Activated naive CD4-positive, alpha-beta T cell treated with anti-CD3 and anti-CD28 coated beads, Interleukin-2, amount 10 ng/mL, durations not matched to agents 7 days and 5 days (primary cell): ENCODE results near the gene A2M.

Experiments
- CTCF ChIA-PET: fragments of 350-600 bp; sonication (Branson Sonifier 250); formaldehyde crosslinking; loops from one replicate; lab custom pipeline; 2021; ENCODE audit warnings: antibody characterized with exemption; lab: Charles Lee
- DNase-seq: peaks from one replicate; pipeline ENCODE4 v3.0.0-alpha.2; 2020
- H3K27ac Mint-ChIP-seq: one replicate; pipeline ENCODE4 v1.8.0; 2021; ENCODE audit warnings: mild to moderate bottlenecking, moderate library complexity, mixed read lengths
- H3K27me3 Mint-ChIP-seq: one replicate; pipeline ENCODE4 v1.8.0; 2021; ENCODE audit warnings: mild to moderate bottlenecking, mixed read lengths
- H3K36me3 Mint-ChIP-seq: one replicate; pipeline ENCODE4 v1.8.0; 2021; ENCODE audit warnings: mixed read lengths
- H3K4me1 Mint-ChIP-seq: one replicate; pipeline ENCODE4 v1.8.0; 2021; ENCODE audit warnings: mixed read lengths
- H3K4me3 Mint-ChIP-seq: one replicate; pipeline ENCODE4 v1.8.0; 2021; ENCODE audit warnings: mild to moderate bottlenecking, moderate library complexity, mixed read lengths
- H3K9me3 Mint-ChIP-seq: one replicate; pipeline ENCODE4 v1.8.0; 2021; ENCODE audit warnings: mixed read lengths

The A2M gene

DNA sequence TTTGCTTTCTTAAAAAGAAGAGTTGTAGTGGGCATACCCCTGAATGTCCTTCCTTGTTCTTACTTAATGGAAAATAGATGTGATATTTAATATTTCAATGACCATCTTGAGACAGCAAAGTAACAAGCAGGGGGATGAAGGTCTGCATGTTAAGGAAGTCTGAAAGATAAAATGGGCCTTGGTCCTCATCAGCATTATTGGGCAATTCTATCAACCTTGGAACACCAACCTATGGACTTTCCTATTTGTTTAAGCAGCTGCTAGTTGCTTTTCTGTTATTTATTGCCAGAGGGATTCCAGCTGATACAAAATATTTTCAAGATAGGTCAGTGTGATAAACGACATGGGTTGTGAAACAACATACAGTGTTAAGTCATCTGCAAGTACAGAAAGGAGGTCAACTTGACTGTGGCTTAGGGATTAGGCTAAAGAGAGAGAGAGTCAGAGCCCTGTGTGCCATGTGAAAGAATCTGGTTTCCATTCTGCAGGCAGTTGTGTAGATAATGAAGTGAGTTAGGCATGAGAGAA, 16.4 kb upstream of the A2M start:
- Mint-ChIP-seq H3K9me3 (no peaks in the 10 kb centered on the region), H3K4me1 (no peaks in the 10 kb centered on the region), H3K27ac (no peak overlapping the region), H3K4me3 (no peak overlapping the region), H3K36me3 (no peaks in the 10 kb centered on the region), H3K27me3 (peaks cover 4% of the 10 kb centered on the region)
- CTCF ChIA-PET = no interaction called here
- DNase-seq = no peak

DNA sequence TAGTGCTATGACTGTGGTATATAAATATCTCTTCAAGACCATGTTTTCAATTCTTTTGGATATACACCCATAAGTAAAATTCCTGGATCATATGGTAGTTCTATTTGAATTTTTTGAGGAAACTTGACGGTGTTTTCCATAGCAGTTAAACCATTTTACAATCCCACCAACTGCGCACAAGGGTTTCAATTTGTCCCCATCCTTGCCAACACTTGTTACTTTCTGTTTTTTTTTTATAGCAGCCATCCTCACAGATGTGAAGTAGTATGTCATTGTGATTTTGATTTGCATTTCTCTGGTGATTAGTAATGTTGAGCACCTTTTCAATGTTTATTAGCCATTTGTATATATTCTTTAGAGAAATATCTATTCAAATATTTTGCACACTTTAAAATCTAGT, 14.5 kb upstream of the A2M start:
- CTCF ChIA-PET = no interaction called here
- no peak overlapping the region for H3K27ac Mint-ChIP-seq
- no peak overlapping the region for H3K4me3 Mint-ChIP-seq
- H3K4me1 Mint-ChIP-seq = no peaks in the 10 kb centered on the region
- H3K36me3 Mint-ChIP-seq = no peaks in the 10 kb centered on the region
- H3K27me3 Mint-ChIP-seq = peaks cover 4% of the 10 kb centered on the region
- no peak for DNase-seq
- H3K9me3 Mint-ChIP-seq = no peaks in the 10 kb centered on the region

DNA sequence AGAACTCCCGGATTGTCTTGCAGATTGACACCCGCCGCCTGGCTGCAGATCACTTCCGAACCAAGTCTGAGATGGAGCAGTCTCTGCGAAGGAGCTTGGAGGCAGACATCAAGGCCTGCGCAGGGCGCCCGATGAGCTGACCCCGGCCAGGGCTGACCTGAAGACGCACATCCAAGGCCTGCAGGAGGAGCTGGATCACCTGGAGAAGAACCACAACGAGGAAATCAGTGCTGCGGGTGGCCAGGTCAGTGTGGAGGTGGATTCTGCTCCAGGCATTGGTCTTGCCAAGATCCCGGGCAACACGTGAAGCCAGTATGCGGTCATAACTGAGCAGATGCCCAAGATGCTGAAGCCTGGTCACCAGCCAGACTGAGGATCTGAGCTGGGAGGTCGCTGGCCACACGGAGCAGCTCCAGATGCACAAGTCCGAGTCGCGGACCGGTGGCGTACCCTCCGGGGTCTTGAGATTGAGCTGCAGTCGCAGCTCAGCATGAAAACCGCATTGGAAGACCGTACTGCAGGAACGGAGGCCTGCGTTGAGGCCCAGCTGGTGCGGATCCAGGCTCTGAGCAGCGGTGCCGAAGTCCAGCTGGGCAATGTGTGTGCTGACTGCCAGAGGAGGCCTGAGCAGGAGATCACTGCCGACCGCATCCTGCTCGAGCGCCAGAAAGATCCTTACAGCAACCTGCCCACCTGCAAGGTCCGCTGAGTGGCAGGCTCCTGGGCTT, 12.4 kb upstream of the A2M start:
- Mint-ChIP-seq H3K27me3 (no peaks in the 10 kb centered on the region), H3K27ac (no peak overlapping the region), H3K36me3 (no peaks in the 10 kb centered on the region), H3K4me1 (no peaks in the 10 kb centered on the region), H3K9me3 (no peaks in the 10 kb centered on the region), H3K4me3 (no peak overlapping the region)
- no peak for DNase-seq
- CTCF ChIA-PET = no interaction called here

DNA sequence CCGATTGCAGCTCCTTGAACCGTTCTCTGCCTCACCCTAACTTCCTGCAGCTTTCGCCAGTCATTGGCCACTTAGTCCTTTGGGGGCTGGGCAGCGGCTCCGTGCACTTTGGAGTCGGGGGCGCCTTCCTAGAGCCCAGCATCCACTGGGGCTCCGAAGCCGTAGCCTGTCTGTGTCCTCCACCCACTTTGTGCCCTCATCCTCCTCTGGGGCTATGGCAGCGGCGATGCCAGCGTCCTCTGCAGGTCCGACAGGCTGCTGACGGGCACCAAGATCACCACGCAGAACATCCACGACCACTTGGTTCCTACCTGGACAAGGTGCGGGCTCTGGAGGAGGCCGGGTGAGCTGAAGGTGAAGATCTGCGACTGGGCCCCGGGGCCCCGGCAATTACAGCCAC, 11.8 kb upstream of the A2M start:
- Mint-ChIP-seq H3K4me3 (no peak overlapping the region), H3K36me3 (no peaks in the 10 kb centered on the region), H3K27ac (no peak overlapping the region), H3K9me3 (no peaks in the 10 kb centered on the region), H3K4me1 (no peaks in the 10 kb centered on the region), H3K27me3 (no peaks in the 10 kb centered on the region)
- CTCF ChIA-PET = no interaction called here
- DNase-seq = no peak

DNA sequence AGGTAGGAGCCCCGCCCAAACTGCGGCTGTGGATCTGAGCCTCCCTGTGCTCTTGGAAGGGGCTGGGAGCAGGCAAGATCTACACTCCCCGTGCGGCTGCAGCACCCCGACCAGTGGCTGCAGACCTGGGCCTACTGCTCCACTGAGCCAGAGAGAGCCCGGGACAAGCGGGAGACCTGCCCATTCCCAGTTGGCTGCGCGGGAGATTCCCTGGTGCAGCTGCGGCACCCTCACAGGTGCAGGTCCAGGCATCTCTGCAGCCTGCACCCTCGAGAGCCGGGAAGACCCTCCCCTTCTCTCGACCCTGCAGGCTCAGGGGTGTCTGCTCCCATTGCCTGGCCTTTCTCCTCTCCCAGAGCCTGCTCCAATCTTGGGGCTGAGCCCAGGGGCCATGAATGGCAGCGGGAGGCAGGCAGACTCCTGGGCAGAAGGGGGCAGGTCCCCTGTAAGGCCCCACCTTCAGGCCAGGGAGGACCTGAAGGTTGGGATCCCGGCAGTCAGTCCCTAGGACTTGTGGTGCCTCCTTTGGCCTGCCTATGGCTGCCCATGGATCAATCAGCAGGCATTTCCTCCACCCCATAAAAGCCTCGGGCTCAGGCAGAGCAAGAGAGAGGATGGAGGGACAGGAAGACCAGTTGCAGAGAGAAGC, 8.8 kb upstream of the A2M start:
- Mint-ChIP-seq H3K4me3 (no peak overlapping the region), H3K9me3 (no peaks in the 10 kb centered on the region), H3K27me3 (no peaks in the 10 kb centered on the region), H3K36me3 (no peaks in the 10 kb centered on the region), H3K4me1 (no peaks in the 10 kb centered on the region), H3K27ac (no peak overlapping the region)
- CTCF ChIA-PET = no interaction called here
- DNase-seq = no peak

DNA sequence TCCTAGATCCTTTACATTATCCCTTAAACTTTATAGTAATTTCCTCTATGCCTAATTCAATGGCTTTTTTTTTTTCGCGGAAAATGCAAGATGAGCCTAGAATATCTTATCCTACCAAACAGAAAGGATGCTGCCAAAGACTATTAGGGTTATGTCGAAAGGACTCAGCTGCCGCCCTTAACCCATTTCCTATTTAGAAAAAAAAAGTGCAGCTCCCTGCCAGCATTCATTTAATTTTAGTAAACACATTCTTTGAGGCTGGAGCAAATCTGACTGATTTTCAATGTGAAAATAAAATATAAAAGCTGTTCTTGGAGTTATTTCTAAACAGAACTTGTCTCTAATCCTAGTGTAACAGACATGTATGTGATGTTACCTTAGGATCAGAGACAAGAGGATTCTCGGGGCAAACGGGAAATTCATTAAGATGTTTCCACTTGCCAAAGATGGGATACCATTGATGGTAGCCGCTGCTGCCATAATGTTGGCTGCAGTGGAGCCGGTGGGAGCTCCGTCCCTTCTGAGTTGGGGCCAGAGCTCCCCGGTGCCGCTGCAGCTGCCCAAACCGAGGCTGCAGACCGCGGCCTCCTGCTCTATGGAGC, 8.2 kb upstream of the A2M start:
- no peak overlapping the region for H3K27ac Mint-ChIP-seq
- no peaks in the 10 kb centered on the region for H3K27me3 Mint-ChIP-seq
- no peaks in the 10 kb centered on the region for H3K4me1 Mint-ChIP-seq
- CTCF ChIA-PET = no interaction called here
- no peaks in the 10 kb centered on the region for H3K36me3 Mint-ChIP-seq
- DNase-seq = no peak
- no peaks in the 10 kb centered on the region for H3K9me3 Mint-ChIP-seq
- H3K4me3 Mint-ChIP-seq = no peak overlapping the region

DNA sequence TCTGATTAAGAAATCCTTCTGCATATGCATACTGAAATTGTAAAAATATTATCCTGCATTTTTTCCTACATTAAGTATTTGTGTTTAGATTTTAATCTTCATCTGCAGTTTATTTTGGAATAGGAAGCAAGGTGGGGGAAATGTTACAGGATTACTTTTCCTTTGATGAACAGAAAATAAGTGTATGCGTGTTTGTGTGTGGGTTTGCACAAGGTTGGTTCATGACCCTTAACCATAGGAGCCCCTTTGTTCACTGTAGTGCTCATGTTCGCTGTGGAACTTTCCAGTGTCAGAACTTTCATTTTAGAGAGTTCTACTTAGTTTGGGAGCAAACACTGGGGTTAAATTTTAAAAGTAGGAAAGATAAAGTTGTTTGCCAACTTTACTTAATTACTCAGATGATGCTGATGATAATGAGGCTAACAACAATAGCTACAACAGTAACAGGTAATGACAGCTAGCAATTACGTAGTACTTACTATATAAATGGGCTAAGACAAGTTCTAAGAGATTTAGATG, 6.4 kb upstream of the A2M start:
- Mint-ChIP-seq H3K27me3 (no peaks in the 10 kb centered on the region), H3K36me3 (no peaks in the 10 kb centered on the region), H3K4me3 (no peak overlapping the region), H3K27ac (no peak overlapping the region), H3K4me1 (no peaks in the 10 kb centered on the region), H3K9me3 (no peaks in the 10 kb centered on the region)
- CTCF ChIA-PET = no interaction called here
- no peak for DNase-seq

DNA sequence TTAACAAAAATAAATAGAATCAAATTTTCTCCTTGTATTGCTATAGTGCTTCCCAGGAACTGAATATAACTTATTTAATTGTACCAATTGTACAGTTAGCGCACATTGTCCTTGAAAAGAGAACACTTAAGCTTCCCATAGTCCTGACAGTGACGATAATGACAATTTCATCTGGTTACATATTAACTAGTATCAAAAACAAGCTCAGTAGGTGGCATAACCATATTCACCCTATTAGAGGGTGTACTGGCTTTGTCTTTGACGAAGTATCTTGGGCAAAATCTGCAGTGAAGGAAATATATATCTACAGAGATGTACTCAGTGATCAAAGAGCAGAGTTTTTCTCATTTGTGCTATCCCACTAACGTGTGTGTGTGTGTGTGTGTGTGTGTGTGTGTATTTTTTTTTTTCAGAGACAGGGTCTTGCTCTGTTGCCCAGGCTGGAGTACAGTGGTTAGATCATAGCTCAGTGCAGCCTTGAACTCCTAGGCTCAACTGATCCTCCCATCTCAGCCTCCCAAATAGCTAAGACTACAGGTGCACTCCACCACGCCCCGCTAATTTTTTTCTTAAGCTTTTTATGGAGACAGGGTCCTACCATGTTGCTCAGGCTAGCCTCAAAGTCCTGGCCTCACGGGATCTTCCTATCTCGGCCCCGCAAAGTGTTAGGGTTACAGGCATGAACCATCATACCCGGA, 4.9 kb upstream of the A2M start:
- Mint-ChIP-seq H3K27me3 (no peaks in the 10 kb centered on the region), H3K4me3 (no peak overlapping the region), H3K36me3 (no peaks in the 10 kb centered on the region), H3K9me3 (no peaks in the 10 kb centered on the region), H3K4me1 (peaks cover 9% of the 10 kb centered on the region), H3K27ac (no peak overlapping the region)
- no peak for DNase-seq
- CTCF ChIA-PET = no interaction called here

DNA sequence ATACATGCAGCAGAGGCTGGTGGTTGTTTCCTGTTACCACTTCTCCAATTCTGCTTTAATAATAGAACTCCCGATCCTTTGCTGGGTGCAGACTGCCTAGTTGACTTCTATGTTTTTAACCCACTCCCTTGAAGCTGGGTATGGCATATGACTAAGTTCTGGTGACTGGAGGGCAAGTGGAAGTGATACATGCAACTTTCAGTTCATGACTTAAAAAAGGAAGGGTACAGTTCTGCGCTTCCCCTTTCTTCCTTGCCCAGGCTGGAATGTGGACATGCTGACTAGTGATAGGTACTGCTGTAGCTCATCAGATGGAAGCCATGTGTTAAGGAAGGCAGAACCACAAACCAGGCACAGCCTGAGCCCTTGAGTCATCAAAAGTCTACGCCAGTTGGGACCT, 2.4 kb upstream of the A2M start:
- DNase-seq = no peak
- peaks cover 9% of the 10 kb centered on the region for H3K4me1 Mint-ChIP-seq
- CTCF ChIA-PET = no interaction called here
- H3K36me3 Mint-ChIP-seq = no peaks in the 10 kb centered on the region
- H3K27ac Mint-ChIP-seq = no peak overlapping the region
- no peaks in the 10 kb centered on the region for H3K9me3 Mint-ChIP-seq
- no peaks in the 10 kb centered on the region for H3K27me3 Mint-ChIP-seq
- H3K4me3 Mint-ChIP-seq = no peak overlapping the region

DNA sequence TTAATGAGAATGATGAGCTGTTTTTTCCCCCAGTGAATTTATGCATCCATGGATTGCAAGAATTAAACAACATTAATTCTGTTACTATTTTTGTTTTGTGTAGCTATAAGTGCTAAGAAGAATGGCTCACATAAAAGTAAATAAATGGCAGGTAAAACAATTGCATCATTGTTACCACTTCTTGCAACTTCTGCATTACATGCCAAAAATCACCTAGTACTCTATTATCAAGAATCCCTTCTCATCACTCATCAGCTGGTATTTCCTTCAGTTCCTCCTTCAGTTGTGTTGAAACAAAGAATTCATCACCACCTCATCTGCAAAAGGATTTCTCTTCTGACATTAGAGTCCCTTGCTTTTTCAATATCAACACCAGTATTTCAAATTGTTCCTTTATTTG, 773 bp downstream of the A2M start:
- no peak for DNase-seq
- no peaks in the 10 kb centered on the region for H3K36me3 Mint-ChIP-seq
- no peak overlapping the region for H3K27ac Mint-ChIP-seq
- peaks cover 9% of the 10 kb centered on the region for H3K4me1 Mint-ChIP-seq
- H3K4me3 Mint-ChIP-seq = no peak overlapping the region
- CTCF ChIA-PET = no interaction called here
- H3K27me3 Mint-ChIP-seq = no peaks in the 10 kb centered on the region
- no peaks in the 10 kb centered on the region for H3K9me3 Mint-ChIP-seq

DNA sequence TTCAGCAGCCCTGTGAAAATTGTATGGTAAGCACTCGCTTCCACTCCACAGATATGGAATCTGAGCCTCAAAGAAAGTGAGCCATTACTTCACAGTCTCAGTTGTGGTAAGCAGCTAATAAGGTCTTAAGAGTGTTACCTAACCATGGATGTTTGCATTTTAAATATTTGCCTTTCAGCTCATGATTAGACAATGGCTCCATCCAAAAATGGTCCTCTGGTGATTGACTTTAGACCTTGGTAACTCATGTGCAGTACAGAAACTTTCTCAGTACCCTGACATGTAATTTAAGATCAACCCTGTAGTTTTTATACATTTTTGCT, 1.8 kb downstream of the A2M start:
- CTCF ChIA-PET = no interaction called here
- Mint-ChIP-seq H3K27me3 (no peaks in the 10 kb centered on the region), H3K27ac (no peak overlapping the region), H3K9me3 (no peaks in the 10 kb centered on the region), H3K36me3 (no peaks in the 10 kb centered on the region), H3K4me3 (no peak overlapping the region), H3K4me1 (peaks cover 9% of the 10 kb centered on the region)
- DNase-seq = no peak

DNA sequence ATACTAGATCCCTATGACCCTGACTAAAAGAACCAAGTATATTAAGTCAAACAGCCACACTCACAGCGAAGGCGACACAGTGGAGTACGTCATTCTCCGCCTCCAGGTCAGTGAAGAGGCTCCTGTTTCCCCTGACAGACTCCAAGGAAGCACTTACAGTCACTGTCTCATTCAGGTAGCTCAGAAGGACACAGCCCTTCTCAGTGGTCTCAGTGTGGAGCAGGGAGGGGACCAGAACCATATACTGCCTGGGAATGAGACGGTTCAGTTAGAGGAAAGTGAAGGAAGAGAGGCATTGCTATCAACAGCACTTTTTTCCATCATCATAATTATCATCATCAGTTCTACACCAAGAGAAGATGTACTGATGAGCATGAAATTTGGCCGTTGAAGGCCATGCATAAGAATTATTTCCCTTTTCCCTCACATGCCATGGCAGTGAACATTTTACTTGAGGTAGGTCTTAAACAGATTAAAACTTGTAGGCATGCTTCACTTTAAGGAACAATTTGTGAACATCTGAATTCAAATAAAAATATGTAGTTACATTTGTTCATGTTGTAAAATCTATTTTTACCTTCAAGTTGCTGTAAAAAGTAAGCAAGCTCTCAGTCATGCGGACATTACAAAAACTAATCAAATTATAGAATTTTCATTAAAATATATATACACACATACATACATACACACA, 2.3 kb downstream of the A2M start:
- Mint-ChIP-seq H3K27me3 (no peaks in the 10 kb centered on the region), H3K36me3 (no peaks in the 10 kb centered on the region), H3K4me1 (peaks cover 9% of the 10 kb centered on the region), H3K9me3 (no peaks in the 10 kb centered on the region), H3K27ac (no peak overlapping the region), H3K4me3 (no peak overlapping the region)
- CTCF ChIA-PET = no interaction called here
- no peak for DNase-seq

DNA sequence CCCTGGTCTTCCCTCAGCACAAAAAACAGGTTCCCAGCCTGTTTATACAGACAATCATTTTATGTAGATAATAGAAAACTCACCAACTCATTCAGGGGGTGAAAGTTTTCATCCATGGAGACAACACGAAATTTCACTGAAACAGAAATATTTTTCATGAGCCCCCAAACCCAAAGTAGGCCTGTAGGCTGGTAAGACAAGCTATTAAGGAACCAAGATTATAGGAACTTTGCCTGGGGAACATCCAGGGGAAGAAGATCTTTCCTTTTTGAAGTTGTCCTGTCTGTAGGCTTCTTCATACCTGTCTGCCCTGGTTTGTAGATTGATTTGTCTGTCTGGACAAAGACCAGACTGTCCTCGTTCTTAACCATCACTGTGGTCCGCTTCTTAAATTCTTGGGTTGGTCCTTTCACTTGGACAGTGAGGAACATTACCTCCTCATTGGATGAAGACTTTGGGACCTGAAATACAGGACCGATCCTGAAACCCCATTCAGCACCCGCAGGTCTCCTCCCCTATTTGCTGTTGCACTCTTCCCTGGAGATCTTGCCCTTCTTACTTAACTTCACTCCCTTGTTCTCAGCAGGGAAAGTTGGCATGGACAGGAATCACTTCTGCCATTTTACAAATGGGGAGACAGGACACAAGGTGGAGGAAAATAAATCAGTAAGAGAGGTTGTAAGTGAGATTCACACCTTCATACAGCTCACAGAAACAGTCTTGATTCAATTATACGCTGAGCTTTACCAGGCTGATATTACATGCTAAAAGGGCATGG, 3.5 kb downstream of the A2M start:
- no peaks in the 10 kb centered on the region for H3K27me3 Mint-ChIP-seq
- CTCF ChIA-PET = no interaction called here
- no peak overlapping the region for H3K27ac Mint-ChIP-seq
- no peaks in the 10 kb centered on the region for H3K36me3 Mint-ChIP-seq
- H3K4me1 Mint-ChIP-seq = peaks cover 9% of the 10 kb centered on the region
- H3K9me3 Mint-ChIP-seq = no peaks in the 10 kb centered on the region
- no peak for DNase-seq
- no peak overlapping the region for H3K4me3 Mint-ChIP-seq
